ENCODE measurements around the gene SYCP2.

SYCP2 gene

DNA sequence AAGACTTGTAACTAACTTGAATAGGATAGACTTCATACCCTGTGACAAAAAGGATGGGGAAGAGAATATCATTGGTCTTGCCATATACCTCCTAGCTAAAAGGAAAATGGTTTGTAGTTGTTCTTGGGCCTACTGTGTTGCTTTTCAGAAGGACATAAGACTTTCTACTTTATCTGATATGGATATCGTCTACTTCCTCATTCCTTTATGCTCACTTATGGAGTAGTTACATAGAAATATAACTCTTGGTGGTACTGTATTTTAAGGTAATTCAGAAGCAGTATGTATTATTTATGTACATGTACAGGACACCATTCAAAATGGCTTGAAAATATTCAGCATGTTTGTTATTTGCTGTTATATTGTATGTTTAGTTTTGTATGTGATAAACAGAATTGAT lies 14.8 kb upstream of the SYCP2 start:
- no peak overlapping the region for H3K4me2 ChIP-seq (ENCODE audit: low read depth, low read length)
- H3K4me3 ChIP-seq (ENCODE audit: low read length) = no peak overlapping the region
- TF ChIP-seq EZH2 (optimal IDR thresholded peaks at IDR 0.05; ENCODE audit: low read depth, low read length) (no peak), EZH2phosphoT487 (IDR thresholded peaks at IDR 0.05; ENCODE audit: low read length) (no peak)
- TF ChIP-seq, protein P1, sequence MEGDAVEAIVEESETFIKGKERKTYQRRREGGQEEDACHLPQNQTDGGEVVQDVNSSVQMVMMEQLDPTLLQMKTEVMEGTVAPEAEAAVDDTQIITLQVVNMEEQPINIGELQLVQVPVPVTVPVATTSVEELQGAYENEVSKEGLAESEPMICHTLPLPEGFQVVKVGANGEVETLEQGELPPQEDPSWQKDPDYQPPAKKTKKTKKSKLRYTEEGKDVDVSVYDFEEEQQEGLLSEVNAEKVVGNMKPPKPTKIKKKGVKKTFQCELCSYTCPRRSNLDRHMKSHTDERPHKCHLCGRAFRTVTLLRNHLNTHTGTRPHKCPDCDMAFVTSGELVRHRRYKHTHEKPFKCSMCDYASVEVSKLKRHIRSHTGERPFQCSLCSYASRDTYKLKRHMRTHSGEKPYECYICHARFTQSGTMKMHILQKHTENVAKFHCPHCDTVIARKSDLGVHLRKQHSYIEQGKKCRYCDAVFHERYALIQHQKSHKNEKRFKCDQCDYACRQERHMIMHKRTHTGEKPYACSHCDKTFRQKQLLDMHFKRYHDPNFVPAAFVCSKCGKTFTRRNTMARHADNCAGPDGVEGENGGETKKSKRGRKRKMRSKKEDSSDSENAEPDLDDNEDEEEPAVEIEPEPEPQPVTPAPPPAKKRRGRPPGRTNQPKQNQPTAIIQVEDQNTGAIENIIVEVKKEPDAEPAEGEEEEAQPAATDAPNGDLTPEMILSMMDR (IDR thresholded peaks at IDR 0.05; ENCODE audit: low read length) = no peak
- H3K9me3 ChIP-seq (replicated peaks; ENCODE audit: insufficient read depth, low read length) = no peaks in the 10 kb centered on the region
- H3K27ac ChIP-seq (ENCODE audit: low read length) = peak overlapping the region; percentile 35; the same call in 1 of the 2 replicates
- no peak overlapping the region for H2AFZ ChIP-seq (ENCODE audit: low read length)
- no peaks in the 10 kb centered on the region for H3K79me2 ChIP-seq (ENCODE audit: low read length)
- peaks cover 13% of the 10 kb centered on the region for H3K4me1 ChIP-seq (ENCODE audit: low read length)
- no peaks in the 10 kb centered on the region for H3K27me3 ChIP-seq (replicated peaks; ENCODE audit: insufficient read depth, low read length)
- no peaks in the 10 kb centered on the region for H3K9me2 ChIP-seq (replicated peaks; ENCODE audit: insufficient read depth, low read length)
- H3K9ac ChIP-seq (ENCODE audit: low read length) = no peak overlapping the region
- no peaks in the 10 kb centered on the region for H4K20me1 ChIP-seq (ENCODE audit: insufficient read depth, low read length)
- peaks cover 13% of the 10 kb centered on the region for H3F3A ChIP-seq (ENCODE audit: insufficient read depth, low read length)
- no peak for DNase-seq
- peaks cover 5% of the 10 kb centered on the region for H3K36me3 ChIP-seq (replicated peaks; ENCODE audit: insufficient read depth, low read length)

DNA sequence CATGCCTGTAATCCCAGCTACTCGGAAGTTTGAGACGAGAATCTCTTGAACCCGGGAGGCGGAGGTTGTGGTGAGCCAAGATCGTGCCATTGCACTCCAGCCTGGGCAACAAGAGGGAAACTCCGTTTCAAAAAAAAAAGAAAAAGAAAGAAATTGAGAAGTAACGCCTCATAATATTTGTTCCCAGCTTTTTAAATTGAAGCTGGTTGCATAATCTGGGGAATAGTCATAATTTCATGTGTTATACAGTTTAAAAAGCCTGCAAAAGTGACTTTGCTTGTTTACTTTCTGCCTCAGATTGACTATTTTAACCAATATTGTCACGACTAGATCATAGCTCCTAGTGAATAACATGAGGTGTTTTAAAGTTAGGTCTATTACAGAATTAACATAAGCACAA lies 13.9 kb upstream of the SYCP2 start:
- Histone ChIP-seq H3K4me1 (ENCODE audit: low read length) (peaks cover 13% of the 10 kb centered on the region), H3K79me2 (ENCODE audit: low read length) (no peaks in the 10 kb centered on the region), H3K9ac (ENCODE audit: low read length) (no peak overlapping the region), H3K36me3 (replicated peaks; ENCODE audit: insufficient read depth, low read length) (peaks cover 5% of the 10 kb centered on the region), H3K27ac (ENCODE audit: low read length) (no peak overlapping the region), H3K27me3 (replicated peaks; ENCODE audit: insufficient read depth, low read length) (no peaks in the 10 kb centered on the region), H3K4me3 (ENCODE audit: low read length) (no peak overlapping the region), H3F3A (ENCODE audit: insufficient read depth, low read length) (peaks cover 13% of the 10 kb centered on the region), H2AFZ (ENCODE audit: low read length) (no peak overlapping the region), H3K9me2 (replicated peaks; ENCODE audit: insufficient read depth, low read length) (no peaks in the 10 kb centered on the region), H3K9me3 (replicated peaks; ENCODE audit: insufficient read depth, low read length) (no peaks in the 10 kb centered on the region), H4K20me1 (ENCODE audit: insufficient read depth, low read length) (no peaks in the 10 kb centered on the region), H3K4me2 (ENCODE audit: low read depth, low read length) (no peak overlapping the region)
- no peak for DNase-seq
- TF ChIP-seq, protein P1 (IDR thresholded peaks at IDR 0.05; ENCODE audit: low read length) = no peak
- TF ChIP-seq EZH2 (optimal IDR thresholded peaks at IDR 0.05; ENCODE audit: low read depth, low read length) (no peak), EZH2phosphoT487 (IDR thresholded peaks at IDR 0.05; ENCODE audit: low read length) (no peak)

DNA sequence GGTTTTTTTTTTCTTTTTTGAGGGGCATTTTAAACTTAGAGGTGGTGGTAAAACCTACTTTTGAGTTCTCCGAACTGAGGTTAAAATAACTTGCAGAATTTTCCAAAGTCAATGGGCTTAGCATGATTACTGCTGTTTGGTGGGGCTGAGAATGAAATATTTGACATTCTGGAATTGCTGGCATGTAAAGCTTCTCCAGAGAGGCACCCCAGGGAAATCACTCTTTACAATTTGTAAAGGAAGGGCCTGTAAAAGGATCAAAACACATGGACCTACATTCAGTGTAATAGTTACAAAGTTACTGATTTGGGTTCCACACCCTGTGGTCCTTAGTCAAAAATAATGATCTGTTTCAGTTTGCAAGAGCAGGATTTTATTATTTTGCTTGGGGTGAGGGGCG lies 12.3 kb upstream of the SYCP2 start:
- no peak overlapping the region for H2AFZ ChIP-seq (ENCODE audit: low read length)
- no peaks in the 10 kb centered on the region for H3K9me2 ChIP-seq (replicated peaks; ENCODE audit: insufficient read depth, low read length)
- no peaks in the 10 kb centered on the region for H3K9me3 ChIP-seq (replicated peaks; ENCODE audit: insufficient read depth, low read length)
- no peak overlapping the region for H3K4me2 ChIP-seq (ENCODE audit: low read depth, low read length)
- H3F3A ChIP-seq (ENCODE audit: insufficient read depth, low read length) = peaks cover 18% of the 10 kb centered on the region
- no peak overlapping the region for H3K9ac ChIP-seq (ENCODE audit: low read length)
- TF ChIP-seq EZH2phosphoT487 (IDR thresholded peaks at IDR 0.05; ENCODE audit: low read length) = no peak
- TF ChIP-seq EZH2 (optimal IDR thresholded peaks at IDR 0.05; ENCODE audit: low read depth, low read length) = no peak
- TF ChIP-seq, protein P1 (IDR thresholded peaks at IDR 0.05; ENCODE audit: low read length) = no peak
- H4K20me1 ChIP-seq (ENCODE audit: insufficient read depth, low read length) = no peaks in the 10 kb centered on the region
- no peak overlapping the region for H3K4me3 ChIP-seq (ENCODE audit: low read length)
- no peak for DNase-seq
- H3K4me1 ChIP-seq (ENCODE audit: low read length) = peaks cover 21% of the 10 kb centered on the region
- H3K27ac ChIP-seq (ENCODE audit: low read length) = no peak overlapping the region
- H3K36me3 ChIP-seq (replicated peaks; ENCODE audit: insufficient read depth, low read length) = peaks cover 5% of the 10 kb centered on the region
- no peaks in the 10 kb centered on the region for H3K27me3 ChIP-seq (replicated peaks; ENCODE audit: insufficient read depth, low read length)
- H3K79me2 ChIP-seq (ENCODE audit: low read length) = peaks cover 14% of the 10 kb centered on the region; the same call in 1 of the 2 replicates
